Sigmoid colon (tissue), 4 donors: Measurements from ENCODE around the gene GREM2.

ENCODE experiments used
- EP300 ChIP-seq, 4 donors: sonication (generic); formaldehyde crosslinking; IDR thresholded peaks; one replicate each; pipeline ENCODE4 v1.6.1; 2017; ENCODE audit warnings: antibody characterized with exemption in 4 of 4
- POLR2A ChIP-seq, 2 donors: fragments of 450-650 bp; IDR thresholded peaks; one replicate each; pipeline ENCODE4 v1.6.1; 2016; ENCODE audit warnings: antibody characterized with exemption in 2 of 2, mild to moderate bottlenecking in 2 of 2, moderate library complexity in 2 of 2
- TF ChIP-seq, protein P1 (sequence below), 4 experiments: fragments of 450-650 bp in 3 of 4; fragments of 200-600 bp in 1 of 4; IDR thresholded peaks; one replicate each; pipeline ENCODE4 v1.5.1; 2016 to 2019; ENCODE audit warnings: antibody characterized with exemption in 4 of 4, mild to moderate bottlenecking in 3 of 4, moderate library complexity in 2 of 4

- TF ChIP-seq, protein P1, sequence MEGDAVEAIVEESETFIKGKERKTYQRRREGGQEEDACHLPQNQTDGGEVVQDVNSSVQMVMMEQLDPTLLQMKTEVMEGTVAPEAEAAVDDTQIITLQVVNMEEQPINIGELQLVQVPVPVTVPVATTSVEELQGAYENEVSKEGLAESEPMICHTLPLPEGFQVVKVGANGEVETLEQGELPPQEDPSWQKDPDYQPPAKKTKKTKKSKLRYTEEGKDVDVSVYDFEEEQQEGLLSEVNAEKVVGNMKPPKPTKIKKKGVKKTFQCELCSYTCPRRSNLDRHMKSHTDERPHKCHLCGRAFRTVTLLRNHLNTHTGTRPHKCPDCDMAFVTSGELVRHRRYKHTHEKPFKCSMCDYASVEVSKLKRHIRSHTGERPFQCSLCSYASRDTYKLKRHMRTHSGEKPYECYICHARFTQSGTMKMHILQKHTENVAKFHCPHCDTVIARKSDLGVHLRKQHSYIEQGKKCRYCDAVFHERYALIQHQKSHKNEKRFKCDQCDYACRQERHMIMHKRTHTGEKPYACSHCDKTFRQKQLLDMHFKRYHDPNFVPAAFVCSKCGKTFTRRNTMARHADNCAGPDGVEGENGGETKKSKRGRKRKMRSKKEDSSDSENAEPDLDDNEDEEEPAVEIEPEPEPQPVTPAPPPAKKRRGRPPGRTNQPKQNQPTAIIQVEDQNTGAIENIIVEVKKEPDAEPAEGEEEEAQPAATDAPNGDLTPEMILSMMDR (IDR thresholded peaks at IDR 0.05): no peak
- TF ChIP-seq POLR2A (IDR thresholded peaks at IDR 0.05) (no peak), EP300 (IDR thresholded peaks at IDR 0.05) (no peak)
Measured at GRCh38 chr1:240598216-240599001, 13.5 kb downstream of the GREM2 start.
